ENCODE results near the gene PCID2. TPM values are rescaled to one million over a fixed set of nuclear protein-coding genes. Genes with fewer than 3 reads are reported as not detected.
A peak's percentile ranks its signal among the peaks of the same experiment; 100 is the strongest.

The PCID2 gene
- total RNA-seq, 2 experiments from 2014 or later: 75.8 to 79.0 TPM

DNA sequence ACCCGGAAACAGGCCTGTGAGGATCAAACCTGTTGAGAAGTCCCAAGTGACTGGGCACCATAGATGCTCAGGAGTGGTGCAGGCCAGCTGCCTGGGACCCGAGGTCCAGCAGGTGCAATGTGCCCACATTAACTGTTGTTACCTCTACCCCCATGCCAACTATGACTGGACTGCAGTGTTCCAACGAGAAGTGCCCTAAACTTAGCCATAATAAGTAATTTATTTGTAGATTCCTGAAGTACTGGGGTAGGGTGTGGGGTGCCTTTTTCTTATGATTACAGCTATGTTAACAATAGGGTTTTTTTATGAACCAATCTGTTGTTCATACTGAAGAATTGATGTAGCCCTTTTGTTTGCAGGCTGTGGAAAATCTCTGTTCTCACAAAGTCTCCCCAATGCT lies 10.1 kb upstream of the PCID2 start:
- Mint-ChIP-seq H3K4me1 (ENCODE audit: low read depth) (peaks cover 15% of the 10 kb centered on the region), H3K27me3 (no peaks in the 10 kb centered on the region), H3K4me3 (no peak overlapping the region), H3K27ac (no peak overlapping the region), H3K36me3 (ENCODE audit: low read depth) (peaks cover 24% of the 10 kb centered on the region), H3K9me3 (no peaks in the 10 kb centered on the region)
- TF ChIP-seq, protein P1, sequence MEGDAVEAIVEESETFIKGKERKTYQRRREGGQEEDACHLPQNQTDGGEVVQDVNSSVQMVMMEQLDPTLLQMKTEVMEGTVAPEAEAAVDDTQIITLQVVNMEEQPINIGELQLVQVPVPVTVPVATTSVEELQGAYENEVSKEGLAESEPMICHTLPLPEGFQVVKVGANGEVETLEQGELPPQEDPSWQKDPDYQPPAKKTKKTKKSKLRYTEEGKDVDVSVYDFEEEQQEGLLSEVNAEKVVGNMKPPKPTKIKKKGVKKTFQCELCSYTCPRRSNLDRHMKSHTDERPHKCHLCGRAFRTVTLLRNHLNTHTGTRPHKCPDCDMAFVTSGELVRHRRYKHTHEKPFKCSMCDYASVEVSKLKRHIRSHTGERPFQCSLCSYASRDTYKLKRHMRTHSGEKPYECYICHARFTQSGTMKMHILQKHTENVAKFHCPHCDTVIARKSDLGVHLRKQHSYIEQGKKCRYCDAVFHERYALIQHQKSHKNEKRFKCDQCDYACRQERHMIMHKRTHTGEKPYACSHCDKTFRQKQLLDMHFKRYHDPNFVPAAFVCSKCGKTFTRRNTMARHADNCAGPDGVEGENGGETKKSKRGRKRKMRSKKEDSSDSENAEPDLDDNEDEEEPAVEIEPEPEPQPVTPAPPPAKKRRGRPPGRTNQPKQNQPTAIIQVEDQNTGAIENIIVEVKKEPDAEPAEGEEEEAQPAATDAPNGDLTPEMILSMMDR (IDR thresholded peaks at IDR 0.05): no peak
- ChIA-PET CTCF (interaction anchor here (1.2 kb wide), 1 partner anchor 189 kb away, joined by 4 read pairs; no protein-coding TSS in a partner anchor), POLR2A (interaction anchor here (1.0 to 1.6 kb wide), 3 partner anchors 8 to 11 kb away, joined by 3 to 5 read pairs (median 5); no protein-coding TSS in a partner anchor)
- ATAC-seq (no peak), DNase-seq (no peak)
- intact Hi-C loops (cut with micrococcal nuclease): no loop called here

DNA sequence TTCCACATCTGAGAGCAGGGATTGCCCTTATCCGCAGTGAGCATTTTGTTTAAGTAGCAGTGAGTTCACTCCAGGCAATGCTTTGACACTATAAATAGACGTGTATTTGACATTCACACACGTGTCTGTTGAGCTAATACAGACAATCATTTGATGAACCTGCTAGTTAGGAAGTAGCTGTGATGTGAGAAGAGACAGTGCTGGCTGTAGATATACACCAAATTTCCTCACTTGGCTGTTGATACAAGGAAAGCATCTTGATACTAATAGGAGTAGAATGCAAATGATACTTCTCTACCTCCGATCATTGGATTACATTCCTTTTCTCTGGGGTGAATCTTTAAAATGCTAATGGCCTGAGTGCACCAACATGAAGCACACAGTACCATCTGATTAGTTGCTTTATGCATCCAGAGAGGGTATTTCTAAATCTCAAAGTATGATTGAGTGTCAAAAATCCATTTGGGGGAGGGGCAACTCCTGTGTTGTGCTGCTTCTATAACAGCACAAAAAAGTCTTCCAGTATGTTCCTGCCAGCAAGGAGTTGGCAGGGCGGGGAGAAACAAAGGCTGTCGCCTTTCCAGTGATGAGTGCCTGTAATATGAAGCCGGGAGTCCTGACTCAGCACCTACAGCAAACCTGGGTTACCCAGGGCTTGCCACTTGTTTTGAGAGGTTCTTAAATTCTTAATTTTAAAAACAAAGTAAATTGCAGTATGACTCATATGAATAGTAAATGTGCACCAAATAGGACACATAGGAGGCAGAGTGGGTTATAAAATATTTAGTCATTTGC lies 8.0 kb upstream of the PCID2 start:
- H3K27ac Mint-ChIP-seq: peak overlapping the region; percentile 26
- ChIA-PET CTCF (no interaction called here), POLR2A (no interaction called here)
- peaks cover 23% of the 10 kb centered on the region for H3K4me1 Mint-ChIP-seq (ENCODE audit: low read depth)
- H3K27me3 Mint-ChIP-seq: no peaks in the 10 kb centered on the region
- intact Hi-C loops (cut with micrococcal nuclease): no loop called here
- no peaks in the 10 kb centered on the region for H3K9me3 Mint-ChIP-seq
- peaks cover 17% of the 10 kb centered on the region for H3K36me3 Mint-ChIP-seq (ENCODE audit: low read depth)
- TF ChIP-seq, protein P1 (IDR thresholded peaks at IDR 0.05): no peak
- ATAC-seq (peak; percentile 10), DNase-seq (peak; percentile 9)
- H3K4me3 Mint-ChIP-seq: no peak overlapping the region

DNA sequence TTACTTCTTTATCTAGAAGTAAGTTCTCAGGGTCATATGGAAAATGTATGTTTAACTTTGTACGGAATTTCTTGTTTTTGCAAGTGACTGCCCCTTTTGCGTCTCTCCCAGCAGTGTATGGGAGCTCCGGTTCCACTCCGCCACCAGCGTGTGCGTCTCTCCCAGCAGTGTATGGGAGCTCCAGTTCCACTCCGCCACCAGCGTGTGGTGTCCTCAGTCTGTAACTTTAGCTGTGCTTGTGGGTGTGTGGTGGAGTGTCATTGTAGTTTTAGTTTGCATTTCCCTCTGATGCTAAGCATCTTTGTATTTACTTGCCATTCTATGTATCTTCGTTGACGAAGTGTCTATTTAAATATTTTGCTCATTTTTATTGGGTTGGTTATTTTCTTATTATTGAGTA lies 3.3 kb upstream of the PCID2 start:
- peaks cover 27% of the 10 kb centered on the region for H3K4me1 Mint-ChIP-seq (ENCODE audit: low read depth)
- H3K4me3 Mint-ChIP-seq: peak overlapping the region; percentile 82
- POLR2A ChIA-PET: no interaction called here
- peak; percentile 50 for DNase-seq
- H3K36me3 Mint-ChIP-seq (ENCODE audit: low read depth): peaks cover 28% of the 10 kb centered on the region
- ATAC-seq: no peak
- CTCF ChIA-PET: interaction anchor here (0.6 kb wide), 1 partner anchor 24 kb away, joined by 3 read pairs; no protein-coding TSS in a partner anchor
- H3K9me3 Mint-ChIP-seq: no peaks in the 10 kb centered on the region
- intact Hi-C loops (cut with micrococcal nuclease): no loop called here
- TF ChIP-seq, protein P1 (IDR thresholded peaks at IDR 0.05): no peak
- no peaks in the 10 kb centered on the region for H3K27me3 Mint-ChIP-seq
- H3K27ac Mint-ChIP-seq: no peak overlapping the region

DNA sequence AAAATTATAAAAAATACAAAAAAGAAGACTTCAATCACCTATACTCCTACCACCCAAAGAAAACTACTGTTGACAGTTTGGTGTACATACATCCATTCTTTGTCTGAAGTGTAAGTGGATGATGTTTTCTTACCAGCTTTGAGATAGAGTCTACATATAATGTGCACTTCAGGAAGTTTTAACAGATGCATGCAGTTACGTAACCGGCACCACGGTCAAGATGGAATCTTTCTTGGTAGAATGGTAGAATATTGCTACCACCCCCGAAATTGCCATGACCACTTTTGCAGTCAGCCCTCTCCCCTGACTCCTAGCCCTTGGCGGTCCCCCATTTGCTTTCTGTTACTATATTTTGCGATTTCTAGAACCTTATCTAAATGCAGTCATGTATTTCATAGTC lies 2.4 kb upstream of the PCID2 start:
- POLR2A ChIA-PET: interaction anchor here (1.8 to 1.9 kb wide), 2 partner anchors 17 to 65 kb away, joined by 5 to 6 read pairs; no protein-coding TSS in a partner anchor
- TF ChIP-seq, protein P1 (IDR thresholded peaks at IDR 0.05): no peak
- H3K36me3 Mint-ChIP-seq (ENCODE audit: low read depth): peaks cover 36% of the 10 kb centered on the region
- CTCF ChIA-PET: no interaction called here
- intact Hi-C loops (cut with micrococcal nuclease): no loop called here
- no peaks in the 10 kb centered on the region for H3K27me3 Mint-ChIP-seq
- DNase-seq (no peak), ATAC-seq (no peak)
- H3K4me1 Mint-ChIP-seq (ENCODE audit: low read depth): peaks cover 36% of the 10 kb centered on the region
- peak overlapping the region; percentile 82 for H3K4me3 Mint-ChIP-seq
- H3K9me3 Mint-ChIP-seq: no peaks in the 10 kb centered on the region
- peak overlapping the region; percentile 40 for H3K27ac Mint-ChIP-seq

DNA sequence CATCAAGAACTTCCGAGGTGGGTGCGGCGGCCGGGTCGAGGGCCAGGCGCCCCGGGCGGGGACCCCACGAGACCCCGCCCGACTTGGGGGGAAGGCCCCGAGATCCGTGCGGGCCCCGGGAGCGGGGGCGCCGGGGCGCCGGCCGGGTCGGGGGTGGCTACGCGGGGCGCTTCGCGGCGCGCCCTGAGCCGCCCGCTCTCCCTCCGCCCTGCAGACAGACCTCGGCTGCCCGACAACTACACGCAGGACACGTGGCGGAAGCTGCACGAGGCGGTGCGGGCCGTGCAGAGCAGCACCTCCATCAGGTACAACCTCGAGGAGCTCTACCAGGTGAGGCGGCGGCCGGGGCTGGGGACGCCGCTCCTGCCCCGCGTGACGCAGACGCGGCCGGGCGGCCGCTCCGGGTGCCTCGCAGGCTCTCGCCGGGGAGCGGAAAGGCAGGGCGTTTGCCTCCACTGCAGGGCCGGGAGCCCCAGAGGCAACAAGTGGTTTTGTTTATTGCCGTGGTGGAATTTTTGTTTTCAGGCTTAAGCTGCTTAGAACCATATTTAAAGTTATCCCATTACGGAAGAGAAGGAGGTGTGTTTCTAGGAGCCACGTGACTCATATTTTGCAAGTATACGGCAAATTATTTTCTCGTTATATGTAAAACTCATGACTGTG lies 1.4 kb upstream of the PCID2 start:
- intact Hi-C loops (cut with micrococcal nuclease): no loop called here
- no peaks in the 10 kb centered on the region for H3K27me3 Mint-ChIP-seq

More for the DNA sequence above, 1.4 kb upstream of the PCID2 start:
- Mint-ChIP-seq H3K36me3 (ENCODE audit: low read depth) (peaks cover 44% of the 10 kb centered on the region), H3K27ac (peak overlapping the region; percentile 86), H3K4me1 (ENCODE audit: low read depth) (peaks cover 46% of the 10 kb centered on the region), H3K9me3 (no peaks in the 10 kb centered on the region), H3K4me3 (peak overlapping the region; percentile 82)
- ATAC-seq (peak; percentile 35), DNase-seq (peak; percentile 75)
- CTCF ChIA-PET: no interaction called here
- POLR2A ChIA-PET: interaction anchor here (0.7 to 2.8 kb wide), 13 partner anchors 9 to 374 kb away, joined by 3 to 16 read pairs (median 4); partner anchors contain the start of gene LAMP1
- TF ChIP-seq, protein P1 (IDR thresholded peaks at IDR 0.05): no peak
